K562 (cell line): Measurements from ENCODE around the gene LY6G6D. TPM values are rescaled to one million over a fixed set of nuclear protein-coding genes. Genes with fewer than 3 reads are reported as not detected.

Experiments
- CBFA2T2 ChIP-seq: fragments of 450-650 bp; conservative IDR thresholded peaks from 2 replicates; pipeline ENCODE4 v1.6.1; 2017; ENCODE audit warnings: mild to moderate bottlenecking
- CBX8 ChIP-seq: fragments of 200-600 bp; sonication (generic); IDR thresholded peaks from 2 replicates; pipeline ENCODE4 v1.6.1; 2012; ENCODE audit warnings: borderline replicate concordance, mixed run types, low read depth, mild to moderate bottlenecking, moderate library complexity, mixed read lengths, low read length, control low read depth, inconsistent platforms; ENCODE audit not compliant: poor library complexity, severe bottlenecking; ENCODE audit errors: extremely low read depth
- CHD2 ChIP-seq: IDR thresholded peaks from 2 replicates; pipeline ENCODE4 v1.6.1; 2011; ENCODE audit warnings: low read depth, low read length
- EGR1 ChIP-seq: fragments of 450-650 bp; conservative IDR thresholded peaks from 2 replicates; pipeline ENCODE4 v1.6.1; 2017; ENCODE audit warnings: mild to moderate bottlenecking
- FOXK2 ChIP-seq, 2 experiments: fragments of 450-650 bp; IDR thresholded peaks in 1 of 2; conservative IDR thresholded peaks in 1 of 2; 2 replicates each; pipeline ENCODE4 v1.6.1; 2016; ENCODE audit warnings: low read depth in 2 of 2, mild to moderate bottlenecking in 1 of 2
- GMEB1 ChIP-seq: fragments of 250-450 bp; sonication (Bioruptor Pico); IDR thresholded peaks from 2 replicates; pipeline ENCODE4 v1.4.0; 2020; ENCODE audit warnings: mild to moderate bottlenecking
- ILF3 ChIP-seq: fragments of 450-650 bp; IDR thresholded peaks from 2 replicates; pipeline ENCODE4 v1.6.1; 2018; ENCODE audit warnings: antibody characterized with exemption, mild to moderate bottlenecking, moderate library complexity, borderline replicate concordance
- MIER1 ChIP-seq: fragments of 450-650 bp; IDR thresholded peaks from 2 replicates; pipeline ENCODE4 v1.6.1; 2016; ENCODE audit warnings: antibody characterized with exemption, mild to moderate bottlenecking, low read depth
- NCOA4 ChIP-seq: fragments of 450-650 bp; IDR thresholded peaks from 2 replicates; pipeline ENCODE4 v1.6.1; 2018; ENCODE audit warnings: mild to moderate bottlenecking; ENCODE audit not compliant: partially characterized antibody
- PCBP1 ChIP-seq: fragments of 200-400 bp; formaldehyde crosslinking; IDR thresholded peaks from 2 replicates; pipeline ENCODE4 v1.6.1; 2018; ENCODE audit warnings: mild to moderate bottlenecking, low read depth, low read length; ENCODE audit not compliant: poor library complexity, severe bottlenecking
- POLR2AphosphoS2 ChIP-seq: IDR thresholded peaks from 2 replicates; pipeline ENCODE4 v1.6.1; 2012; ENCODE audit warnings: low read length, improper control_type of control experiment
- PURB ChIP-seq: sonication (generic); formaldehyde crosslinking; IDR thresholded peaks from 2 replicates; pipeline ENCODE4 v1.9.0; 2021; ENCODE audit warnings: low read depth, mild to moderate bottlenecking, missing genetic modification reagents
- TGIF2 ChIP-seq: sonication (generic); formaldehyde crosslinking; IDR thresholded peaks from 2 replicates; pipeline ENCODE4 v1.8.1; 2022; ENCODE audit warnings: mild to moderate bottlenecking, missing genetic modification reagents, moderate library complexity
- ZBTB9 ChIP-seq: fragments of 450-650 bp; formaldehyde crosslinking; IDR thresholded peaks from 2 replicates; pipeline ENCODE4 v1.4.0; 2020; ENCODE audit warnings: mild to moderate bottlenecking, moderate library complexity
- ZC3H11A ChIP-seq: IDR thresholded peaks from 2 replicates; pipeline ENCODE4 v1.6.1; 2012; ENCODE audit warnings: low read depth, low read length, improper control_type of control experiment
- ZKSCAN3 ChIP-seq: fragments of 250-450 bp; sonication (Bioruptor Pico); IDR thresholded peaks from 2 replicates; pipeline ENCODE4 v1.4.0; 2020
- ZNF263 ChIP-seq: sonication (generic); formaldehyde crosslinking; IDR thresholded peaks from 2 replicates; pipeline ENCODE4 v1.8.0; 2022; ENCODE audit warnings: mild to moderate bottlenecking, missing genetic modification reagents, borderline replicate concordance
- ZNF766 ChIP-seq: fragments of 200-800 bp; sonication (Bioruptor generic); conservative IDR thresholded peaks from 2 replicates; pipeline ENCODE4 v1.6.1; 2016; ENCODE audit warnings: missing genetic modification characterization, missing compliant biosample characterization
- polyA plus RNA-seq, 8 experiments: library from polyadenylated mRNA; depleted of rRNA in 4 of 8; stranded (reverse) in 5 of 8; unstranded in 3 of 8; fragments of >200 nt; fragmentation: Nextera tagmentation in 2 of 8; fragmentation: Illumina TruSeq in 1 of 8; extraction: Ambion mirVana in 2 of 8; extraction: Trizol in 1 of 8; gene quantifications; 2 replicates each; pipeline versions ENCODE4 v1.2.1 to v1.2.3, GENCODE V29; 2011 to 2014; ENCODE audit warnings: inconsistent platforms in 1 of 8, missing spikeins in 1 of 8
- total RNA-seq, 7 experiments: library from RNA; depleted of rRNA in 6 of 7; stranded (reverse); fragments of >200 nt in 6 of 7; fragmentation: Illumina TruSeq in 2 of 7; extraction: Trizol in 2 of 7; gene quantifications; 2 replicates each; pipeline versions ENCODE4 v1.2.1 to v1.2.3, GENCODE V29; 2011 to 2021; ENCODE audit warnings: low replicate concordance in 1 of 7
- TF ChIP-seq, protein P1 (sequence below): fragments of 250-450 bp; sonication (Bioruptor Pico); IDR thresholded peaks from 2 replicates; pipeline ENCODE4 v1.5.0; 2020; ENCODE audit warnings: mild to moderate bottlenecking
- TF ChIP-seq, protein P2 (sequence below): fragments of 450-650 bp; IDR thresholded peaks from 2 replicates; pipeline ENCODE4 v1.7.1; 2018; ENCODE audit warnings: mild to moderate bottlenecking, low read depth; ENCODE audit not compliant: partially characterized antibody

LY6G6D gene
- total and polyA plus RNA-seq, 9 of the 15 experiments (the other 6 are each of a cell fraction or from before 2014, with no cell fraction given), result 0.30 to 0.38 TPM; not detected in 7

DNA sequence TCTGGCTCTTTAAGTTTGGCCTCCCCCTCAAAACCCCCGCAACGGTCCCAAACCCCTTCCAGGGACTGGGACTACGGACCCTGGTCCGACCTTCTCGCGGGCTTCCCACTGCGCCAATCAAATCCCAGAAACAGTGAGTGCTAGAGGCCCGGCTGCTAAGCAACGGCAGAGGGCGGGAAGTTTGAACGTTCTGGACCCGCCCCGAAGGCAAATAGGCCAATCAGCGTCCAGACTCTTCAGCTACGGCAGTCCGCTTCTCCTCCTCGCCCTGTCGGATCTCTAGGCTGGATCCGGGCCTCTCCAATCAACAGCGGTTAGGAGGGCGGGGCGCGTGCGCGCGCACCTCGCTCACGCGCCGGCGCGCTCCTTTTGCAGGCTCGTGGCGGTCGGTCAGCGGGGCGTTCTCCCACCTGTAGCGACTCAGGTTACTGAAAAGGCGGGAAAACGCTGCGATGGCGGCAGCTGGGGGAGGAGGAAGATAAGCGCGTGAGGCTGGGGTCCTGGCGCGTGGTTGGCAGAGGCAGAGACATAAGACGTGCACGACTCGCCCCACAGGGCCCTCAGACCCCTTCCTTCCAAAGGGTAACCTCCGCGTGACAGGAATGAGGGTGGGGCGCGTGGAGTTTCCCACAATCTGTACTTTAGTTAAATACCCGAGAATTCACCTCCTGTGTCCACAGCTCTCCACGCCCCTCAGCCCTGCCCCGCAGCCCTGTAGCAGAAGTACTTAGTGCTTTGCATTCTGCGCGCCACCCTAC, 24.7 kb downstream of the LY6G6D start, which contains the start of gene MSH5 (continued):
- TF ChIP-seq ZC3H11A (peak; percentile 77; the same call in 1 of the 2 replicates), ILF3 (no peak), ZNF263 (no peak), ZBTB9 (CRISPR knock-in tag) (peak; percentile 39), FOXK2 (conservative IDR thresholded peaks at IDR 0.05 in 1 of 2, IDR thresholded peaks at IDR 0.05 in 1 of 2; ENCODE audit: low read depth in 2 of 2) (no peak), CHD2 (peak; percentile 92), TGIF2 (no peak), MIER1 (no peak), NCOA4 (no peak), ZKSCAN3 (CRISPR knock-in tag) (no peak), POLR2AphosphoS2 (no peak; the same call in 1 of the 2 replicates), CBX8 (no peak), ZNF766 (no peak), GMEB1 (CRISPR knock-in tag) (peak; percentile 54), CBFA2T2 (no peak), PURB (no peak), EGR1 (no peak), PCBP1 (peak; percentile 84)
- TF ChIP-seq, protein P1, sequence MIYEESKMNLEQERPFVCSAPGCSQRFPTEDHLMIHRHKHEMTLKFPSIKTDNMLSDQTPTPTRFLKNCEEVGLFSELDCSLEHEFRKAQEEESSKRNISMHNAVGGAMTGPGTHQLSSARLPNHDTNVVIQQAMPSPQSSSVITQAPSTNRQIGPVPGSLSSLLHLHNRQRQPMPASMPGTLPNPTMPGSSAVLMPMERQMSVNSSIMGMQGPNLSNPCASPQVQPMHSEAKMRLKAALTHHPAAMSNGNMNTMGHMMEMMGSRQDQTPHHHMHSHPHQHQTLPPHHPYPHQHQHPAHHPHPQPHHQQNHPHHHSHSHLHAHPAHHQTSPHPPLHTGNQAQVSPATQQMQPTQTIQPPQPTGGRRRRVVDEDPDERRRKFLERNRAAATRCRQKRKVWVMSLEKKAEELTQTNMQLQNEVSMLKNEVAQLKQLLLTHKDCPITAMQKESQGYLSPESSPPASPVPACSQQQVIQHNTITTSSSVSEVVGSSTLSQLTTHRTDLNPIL (CRISPR knock-in tag), result no peak
- TF ChIP-seq, protein P2, sequence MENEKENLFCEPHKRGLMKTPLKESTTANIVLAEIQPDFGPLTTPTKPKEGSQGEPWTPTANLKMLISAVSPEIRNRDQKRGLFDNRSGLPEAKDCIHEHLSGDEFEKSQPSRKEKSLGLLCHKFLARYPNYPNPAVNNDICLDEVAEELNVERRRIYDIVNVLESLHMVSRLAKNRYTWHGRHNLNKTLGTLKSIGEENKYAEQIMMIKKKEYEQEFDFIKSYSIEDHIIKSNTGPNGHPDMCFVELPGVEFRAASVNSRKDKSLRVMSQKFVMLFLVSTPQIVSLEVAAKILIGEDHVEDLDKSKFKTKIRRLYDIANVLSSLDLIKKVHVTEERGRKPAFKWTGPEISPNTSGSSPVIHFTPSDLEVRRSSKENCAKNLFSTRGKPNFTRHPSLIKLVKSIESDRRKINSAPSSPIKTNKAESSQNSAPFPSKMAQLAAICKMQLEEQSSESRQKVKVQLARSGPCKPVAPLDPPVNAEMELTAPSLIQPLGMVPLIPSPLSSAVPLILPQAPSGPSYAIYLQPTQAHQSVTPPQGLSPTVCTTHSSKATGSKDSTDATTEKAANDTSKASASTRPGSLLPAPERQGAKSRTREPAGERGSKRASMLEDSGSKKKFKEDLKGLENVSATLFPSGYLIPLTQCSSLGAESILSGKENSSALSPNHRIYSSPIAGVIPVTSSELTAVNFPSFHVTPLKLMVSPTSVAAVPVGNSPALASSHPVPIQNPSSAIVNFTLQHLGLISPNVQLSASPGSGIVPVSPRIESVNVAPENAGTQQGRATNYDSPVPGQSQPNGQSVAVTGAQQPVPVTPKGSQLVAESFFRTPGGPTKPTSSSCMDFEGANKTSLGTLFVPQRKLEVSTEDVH, result no peak
